Measurements from ENCODE around the gene SON.

The SON gene

DNA sequence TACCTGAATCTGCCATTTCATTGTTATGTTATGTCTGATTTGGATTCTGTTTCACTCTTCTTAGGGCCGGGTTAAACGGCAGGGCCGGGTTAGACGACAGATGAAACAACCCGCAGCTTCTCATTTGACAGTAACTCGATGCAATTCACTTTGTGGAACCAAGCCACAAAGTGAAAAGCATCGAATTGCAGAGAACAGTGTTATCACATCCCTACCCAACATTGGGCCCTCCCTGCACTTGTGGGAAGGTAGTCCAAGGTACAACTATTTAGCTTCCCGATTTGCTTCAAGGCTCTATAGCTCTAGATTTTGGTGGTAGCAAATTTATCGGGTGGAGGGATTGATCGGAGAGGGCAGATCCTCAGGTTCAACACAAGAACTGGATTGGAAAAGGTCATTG lies 17.0 kb downstream of the SON start:
- TF ChIP-seq, protein P1, sequence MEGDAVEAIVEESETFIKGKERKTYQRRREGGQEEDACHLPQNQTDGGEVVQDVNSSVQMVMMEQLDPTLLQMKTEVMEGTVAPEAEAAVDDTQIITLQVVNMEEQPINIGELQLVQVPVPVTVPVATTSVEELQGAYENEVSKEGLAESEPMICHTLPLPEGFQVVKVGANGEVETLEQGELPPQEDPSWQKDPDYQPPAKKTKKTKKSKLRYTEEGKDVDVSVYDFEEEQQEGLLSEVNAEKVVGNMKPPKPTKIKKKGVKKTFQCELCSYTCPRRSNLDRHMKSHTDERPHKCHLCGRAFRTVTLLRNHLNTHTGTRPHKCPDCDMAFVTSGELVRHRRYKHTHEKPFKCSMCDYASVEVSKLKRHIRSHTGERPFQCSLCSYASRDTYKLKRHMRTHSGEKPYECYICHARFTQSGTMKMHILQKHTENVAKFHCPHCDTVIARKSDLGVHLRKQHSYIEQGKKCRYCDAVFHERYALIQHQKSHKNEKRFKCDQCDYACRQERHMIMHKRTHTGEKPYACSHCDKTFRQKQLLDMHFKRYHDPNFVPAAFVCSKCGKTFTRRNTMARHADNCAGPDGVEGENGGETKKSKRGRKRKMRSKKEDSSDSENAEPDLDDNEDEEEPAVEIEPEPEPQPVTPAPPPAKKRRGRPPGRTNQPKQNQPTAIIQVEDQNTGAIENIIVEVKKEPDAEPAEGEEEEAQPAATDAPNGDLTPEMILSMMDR (IDR thresholded peaks at IDR 0.05; ENCODE audit: low read depth, low read length), result no peak
- H3K4me3 ChIP-seq (replicated peaks in 1 of 2; ENCODE audit: low read depth in 2 of 2, low read length in 2 of 2), result no peak overlapping the region
- DNase-seq (ENCODE audit: low read depth in 2 of 2), result no peak

DNA sequence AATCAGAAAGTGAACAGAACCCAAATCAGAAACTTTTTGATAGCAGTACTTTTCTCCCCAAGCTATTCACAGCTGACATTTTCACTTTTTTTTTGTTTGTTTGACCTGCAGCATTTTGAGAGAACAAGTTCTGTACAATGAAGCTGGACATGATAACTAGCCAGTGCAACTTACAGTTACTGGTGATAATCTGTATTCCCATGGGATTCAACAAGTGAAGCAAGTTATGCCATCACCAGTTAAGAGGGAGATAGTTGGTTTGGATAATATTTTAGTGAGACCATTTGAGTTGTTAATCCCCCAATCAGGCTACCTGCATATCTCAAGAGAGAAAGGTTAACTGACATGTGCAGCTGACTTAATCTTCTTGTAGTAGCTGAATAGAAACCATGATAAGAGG lies 18.1 kb downstream of the SON start:
- no peak overlapping the region for H3K4me3 ChIP-seq (replicated peaks in 1 of 2; ENCODE audit: low read depth in 2 of 2, low read length in 2 of 2)
- DNase-seq (ENCODE audit: low read depth in 2 of 2), result no peak
- TF ChIP-seq, protein P1 (IDR thresholded peaks at IDR 0.05; ENCODE audit: low read depth, low read length), result no peak

DNA sequence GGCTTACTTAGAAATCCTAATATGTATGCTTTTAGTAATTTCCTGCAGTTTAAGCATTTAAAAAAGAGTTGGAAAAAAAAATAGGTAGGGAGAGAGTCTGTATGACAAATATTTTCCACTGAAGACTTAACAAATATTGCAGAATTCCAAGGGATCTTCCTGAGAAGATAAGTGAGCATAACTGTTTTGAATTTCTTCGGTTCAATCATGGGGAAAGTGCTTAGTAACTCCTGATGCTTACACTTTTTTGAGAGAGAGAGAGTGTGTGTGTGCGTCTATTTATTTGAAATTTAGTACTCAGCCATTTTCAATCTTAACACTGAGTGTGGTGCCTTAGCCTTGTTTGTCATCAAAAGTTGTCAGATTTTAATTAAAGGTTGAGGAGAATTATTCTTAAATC lies 18.5 kb downstream of the SON start:
- peak in 1 of 2 donors; percentile 33 for DNase-seq (ENCODE audit: low read depth in 2 of 2)
- TF ChIP-seq, protein P1 (IDR thresholded peaks at IDR 0.05; ENCODE audit: low read depth, low read length), result no peak
- no peak overlapping the region for H3K4me3 ChIP-seq (replicated peaks in 1 of 2; ENCODE audit: low read depth in 2 of 2, low read length in 2 of 2)

DNA sequence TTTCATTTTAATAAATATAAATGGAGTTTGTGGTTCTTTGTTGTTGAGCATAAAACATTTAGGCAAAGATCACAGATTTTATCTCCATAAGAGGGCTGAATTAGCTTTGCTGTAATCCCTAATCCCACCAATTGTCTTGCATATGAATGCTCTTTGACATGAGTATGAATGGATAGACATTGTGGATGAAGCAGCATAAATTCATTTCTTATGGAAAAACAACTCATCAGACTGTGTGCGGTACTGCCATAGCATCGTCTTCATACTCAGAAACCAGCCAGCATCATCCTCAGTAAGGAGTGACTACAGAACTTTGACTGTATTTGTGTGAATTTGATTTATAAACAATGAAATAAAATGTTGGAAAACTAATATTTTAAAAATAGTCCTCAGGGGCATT lies 19.6 kb downstream of the SON start:
- DNase-seq (ENCODE audit: low read depth in 2 of 2), result no peak
- no peak overlapping the region for H3K4me3 ChIP-seq (replicated peaks in 1 of 2; ENCODE audit: low read depth in 2 of 2, low read length in 2 of 2)
- TF ChIP-seq, protein P1 (IDR thresholded peaks at IDR 0.05; ENCODE audit: low read depth, low read length), result no peak

DNA sequence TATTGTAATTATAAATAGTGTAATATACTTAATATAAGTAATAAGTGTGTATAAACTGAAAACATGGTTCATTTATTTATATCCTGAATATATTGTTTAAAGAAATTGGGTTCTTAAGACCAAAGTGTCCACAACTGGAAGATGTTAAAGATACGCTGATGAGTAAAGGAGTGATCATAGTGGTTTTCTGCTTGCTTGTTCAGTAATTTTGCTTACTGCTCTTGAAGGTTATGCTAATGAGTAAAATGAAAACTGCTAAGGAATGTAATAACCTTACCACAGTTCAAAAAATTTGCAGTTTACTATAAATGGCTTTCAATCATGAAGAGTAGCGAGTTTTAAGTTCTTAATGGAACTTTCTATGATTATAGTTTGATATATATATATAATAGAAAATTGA lies 23.7 kb downstream of the SON start:
- TF ChIP-seq, protein P1 (IDR thresholded peaks at IDR 0.05; ENCODE audit: low read depth, low read length), result no peak
- no peak for DNase-seq (ENCODE audit: low read depth in 2 of 2)
- no peak overlapping the region for H3K4me3 ChIP-seq (replicated peaks in 1 of 2; ENCODE audit: low read depth in 2 of 2, low read length in 2 of 2)

DNA sequence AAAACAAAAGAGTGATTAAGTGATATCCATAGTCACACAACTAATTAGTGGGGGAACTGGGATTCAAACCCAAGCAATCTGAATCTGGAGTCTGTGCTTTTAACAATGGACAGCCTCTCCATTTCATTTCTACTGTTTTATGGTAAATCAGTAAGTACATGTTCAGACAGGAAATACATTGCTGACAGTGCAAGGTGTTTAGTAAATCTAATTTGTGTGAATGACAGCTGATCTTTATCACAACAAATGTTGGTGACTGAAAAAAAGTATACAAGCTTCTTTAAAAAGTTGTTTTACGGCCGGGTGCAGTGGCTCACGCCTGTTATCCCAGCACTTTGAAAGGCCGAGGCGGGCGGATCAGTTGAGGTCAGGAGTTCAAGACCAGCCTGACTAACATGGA lies 25.1 kb downstream of the SON start:
- DNase-seq (ENCODE audit: low read depth in 2 of 2), result no peak
- H3K4me3 ChIP-seq (replicated peaks in 1 of 2; ENCODE audit: low read depth in 2 of 2, low read length in 2 of 2), result no peak overlapping the region
- TF ChIP-seq, protein P1 (IDR thresholded peaks at IDR 0.05; ENCODE audit: low read depth, low read length), result no peak

DNA sequence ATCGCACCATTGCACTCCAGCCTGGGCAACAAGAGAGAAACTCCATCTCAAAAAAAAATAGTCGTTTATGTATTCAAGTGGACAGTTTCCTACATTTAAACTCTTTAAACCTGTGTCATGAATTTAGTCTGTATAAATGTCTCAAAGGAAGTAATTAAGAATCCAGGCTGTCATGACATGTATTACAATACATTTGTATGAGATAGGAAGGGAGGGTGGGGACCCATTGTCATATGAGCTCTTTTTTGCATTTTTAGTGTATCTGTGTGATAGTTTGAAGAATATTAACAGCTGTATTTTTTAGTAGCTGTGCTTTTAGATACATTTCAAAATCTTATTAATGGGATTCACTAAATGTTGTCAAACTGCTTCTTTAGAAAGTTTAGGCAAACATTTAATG lies 25.6 kb downstream of the SON start:
- no peak for DNase-seq (ENCODE audit: low read depth in 2 of 2)
- no peak overlapping the region for H3K4me3 ChIP-seq (replicated peaks in 1 of 2; ENCODE audit: low read depth in 2 of 2, low read length in 2 of 2)
- TF ChIP-seq, protein P1 (IDR thresholded peaks at IDR 0.05; ENCODE audit: low read depth, low read length), result no peak
